GM12892 (cell line): ENCODE results near the gene POP7.

Source experiments
- POLR2A ChIP-seq: IDR thresholded peaks from 2 replicates; pipeline ENCODE4 v1.6.1; 2011; ENCODE audit warnings: low read depth, low read length, control low read depth
- POLR2AphosphoS5 ChIP-seq: IDR thresholded peaks from 2 replicates; pipeline ENCODE4 v1.6.1; 2011; ENCODE audit warnings: low read depth, low read length, control low read depth

GRCh38 chr7:100681491-100682227 lies 24.3 kb upstream of the POP7 start:
- TF ChIP-seq POLR2A (no peak), POLR2AphosphoS5 (no peak)
